Measurements from ENCODE around the gene MFAP3.

DNA sequence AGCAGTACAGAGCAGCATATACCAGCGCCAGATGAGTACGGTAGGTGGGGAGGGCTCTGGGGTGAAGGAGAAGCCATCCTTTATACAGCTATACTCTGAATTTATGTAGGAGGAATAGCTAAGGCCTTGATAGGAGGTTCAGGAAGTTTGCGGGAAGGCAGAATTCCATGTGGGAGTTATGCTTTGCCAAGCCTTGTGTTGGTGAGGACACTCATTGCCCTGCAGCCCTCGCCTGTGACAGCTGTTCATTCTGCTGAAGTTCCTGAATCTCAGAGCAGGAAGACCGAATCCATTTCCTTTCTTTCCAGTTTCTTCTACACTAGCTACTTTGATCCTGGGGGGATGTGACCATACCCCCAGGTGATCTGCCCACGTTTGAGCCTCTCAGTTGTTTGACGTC is 7.7 kb downstream of the MFAP3 start:
- TF ChIP-seq, protein P1, sequence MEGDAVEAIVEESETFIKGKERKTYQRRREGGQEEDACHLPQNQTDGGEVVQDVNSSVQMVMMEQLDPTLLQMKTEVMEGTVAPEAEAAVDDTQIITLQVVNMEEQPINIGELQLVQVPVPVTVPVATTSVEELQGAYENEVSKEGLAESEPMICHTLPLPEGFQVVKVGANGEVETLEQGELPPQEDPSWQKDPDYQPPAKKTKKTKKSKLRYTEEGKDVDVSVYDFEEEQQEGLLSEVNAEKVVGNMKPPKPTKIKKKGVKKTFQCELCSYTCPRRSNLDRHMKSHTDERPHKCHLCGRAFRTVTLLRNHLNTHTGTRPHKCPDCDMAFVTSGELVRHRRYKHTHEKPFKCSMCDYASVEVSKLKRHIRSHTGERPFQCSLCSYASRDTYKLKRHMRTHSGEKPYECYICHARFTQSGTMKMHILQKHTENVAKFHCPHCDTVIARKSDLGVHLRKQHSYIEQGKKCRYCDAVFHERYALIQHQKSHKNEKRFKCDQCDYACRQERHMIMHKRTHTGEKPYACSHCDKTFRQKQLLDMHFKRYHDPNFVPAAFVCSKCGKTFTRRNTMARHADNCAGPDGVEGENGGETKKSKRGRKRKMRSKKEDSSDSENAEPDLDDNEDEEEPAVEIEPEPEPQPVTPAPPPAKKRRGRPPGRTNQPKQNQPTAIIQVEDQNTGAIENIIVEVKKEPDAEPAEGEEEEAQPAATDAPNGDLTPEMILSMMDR (IDR thresholded peaks at IDR 0.05; ENCODE audit: low read depth, low read length) = no peak
- no peak for TF ChIP-seq POLR2A (IDR thresholded peaks at IDR 0.05; ENCODE audit: extremely low read depth, insufficient read length)
